Hepatic stellate cell (primary cell): ENCODE results near the gene SLC27A1.
A peak's percentile ranks its signal among the peaks of the same experiment; 100 is the strongest.
"Not testable (repeated sequence)": the region's sequence is repeated elsewhere in the genome, so short reads cannot be mapped to it uniquely, and the experiment has no call there.

ENCODE experiments used
- DNase-seq: peaks from one replicate; pipeline ENCODE4 v3.0.0; 2011; ENCODE audit warnings: low spot score

SLC27A1 gene

GRCh38 chr19:17511724-17512573, 41.6 kb downstream of the SLC27A1 start:
- DNase-seq: peak; percentile 79

- DNase-seq: no peak
Observed at GRCh38 chr19:17512574-17512939, 42.2 kb downstream of the SLC27A1 start.

- no peak for DNase-seq
Observed at GRCh38 chr19:17515408-17516149, 45.3 kb downstream of the SLC27A1 start.

GRCh38 chr19:17517898-17518297, 47.6 kb downstream of the SLC27A1 start:
- no peak for DNase-seq

- not testable (repeated sequence) for DNase-seq
Observed at GRCh38 chr19:17518654-17519053, 48.3 kb downstream of the SLC27A1 start.

- no peak for DNase-seq
Observed at GRCh38 chr19:17519967-17520366, 49.6 kb downstream of the SLC27A1 start.

- no peak for DNase-seq
Observed at GRCh38 chr19:17520865-17521264, 50.5 kb downstream of the SLC27A1 start.

GRCh38 chr19:17522988-17523872, 52.9 kb downstream of the SLC27A1 start:
- no peak for DNase-seq

- DNase-seq: no peak
Observed at GRCh38 chr19:17524651-17525050, 54.3 kb downstream of the SLC27A1 start.

- DNase-seq: no peak
Observed at GRCh38 chr19:17525141-17525540, 54.8 kb downstream of the SLC27A1 start.

GRCh38 chr19:17526922-17527321, 56.6 kb downstream of the SLC27A1 start:
- no peak for DNase-seq

GRCh38 chr19:17527326-17527725, 57.0 kb downstream of the SLC27A1 start:
- DNase-seq: no peak

GRCh38 chr19:17528610-17529009, 58.3 kb downstream of the SLC27A1 start:
- no peak for DNase-seq

GRCh38 chr19:17529239-17530158, 59.2 kb downstream of the SLC27A1 start:
- no peak for DNase-seq

- DNase-seq: no peak
Observed at GRCh38 chr19:17530586-17530985, 60.3 kb downstream of the SLC27A1 start.

GRCh38 chr19:17532116-17532515, 61.8 kb downstream of the SLC27A1 start:
- DNase-seq: no peak

- DNase-seq: no peak
Observed at GRCh38 chr19:17532557-17532956, 62.2 kb downstream of the SLC27A1 start.

GRCh38 chr19:17534767-17535166, 64.4 kb downstream of the SLC27A1 start:
- DNase-seq: no peak

- DNase-seq: no peak
Observed at GRCh38 chr19:17536955-17537354, 66.6 kb downstream of the SLC27A1 start.

- DNase-seq: no peak
Observed at GRCh38 chr19:17538684-17539237, 68.4 kb downstream of the SLC27A1 start.
